ENCODE results near the gene FRY. TPM values are rescaled to one million over a fixed set of nuclear protein-coding genes. Genes with fewer than 3 reads are reported as not detected.

The FRY gene
- total and polyA plus RNA-seq, 10 of the 15 experiments (the other 5 are each of a cell fraction or from before 2014, with no cell fraction given), result 0.18 to 1.4 (median 0.30) TPM

DNA sequence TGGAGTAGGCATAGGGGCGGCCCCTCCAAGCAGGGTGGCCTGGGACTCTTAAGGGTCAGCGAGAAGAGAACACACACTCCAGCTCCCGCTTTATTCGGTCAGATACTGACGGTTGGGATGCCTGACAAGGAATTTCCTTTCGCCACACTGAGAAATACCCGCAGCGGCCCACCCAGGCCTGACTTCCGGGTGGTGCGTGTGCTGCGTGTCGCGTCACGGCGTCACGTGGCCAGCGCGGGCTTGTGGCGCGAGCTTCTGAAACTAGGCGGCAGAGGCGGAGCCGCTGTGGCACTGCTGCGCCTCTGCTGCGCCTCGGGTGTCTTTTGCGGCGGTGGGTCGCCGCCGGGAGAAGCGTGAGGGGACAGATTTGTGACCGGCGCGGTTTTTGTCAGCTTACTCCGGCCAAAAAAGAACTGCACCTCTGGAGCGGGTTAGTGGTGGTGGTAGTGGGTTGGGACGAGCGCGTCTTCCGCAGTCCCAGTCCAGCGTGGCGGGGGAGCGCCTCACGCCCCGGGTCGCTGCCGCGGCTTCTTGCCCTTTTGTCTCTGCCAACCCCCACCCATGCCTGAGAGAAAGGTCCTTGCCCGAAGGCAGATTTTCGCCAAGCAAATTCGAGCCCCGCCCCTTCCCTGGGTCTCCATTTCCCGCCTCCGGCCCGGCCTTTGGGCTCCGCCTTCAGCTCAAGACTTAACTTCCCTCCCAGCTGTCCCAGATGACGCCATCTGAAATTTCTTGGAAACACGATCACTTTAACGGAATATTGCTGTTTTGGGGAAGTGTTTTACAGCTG lies 283.9 kb downstream of the FRY start, which contains the start of the genes BRCA2 and ZAR1L (continued):
- TF ChIP-seq, protein P1, sequence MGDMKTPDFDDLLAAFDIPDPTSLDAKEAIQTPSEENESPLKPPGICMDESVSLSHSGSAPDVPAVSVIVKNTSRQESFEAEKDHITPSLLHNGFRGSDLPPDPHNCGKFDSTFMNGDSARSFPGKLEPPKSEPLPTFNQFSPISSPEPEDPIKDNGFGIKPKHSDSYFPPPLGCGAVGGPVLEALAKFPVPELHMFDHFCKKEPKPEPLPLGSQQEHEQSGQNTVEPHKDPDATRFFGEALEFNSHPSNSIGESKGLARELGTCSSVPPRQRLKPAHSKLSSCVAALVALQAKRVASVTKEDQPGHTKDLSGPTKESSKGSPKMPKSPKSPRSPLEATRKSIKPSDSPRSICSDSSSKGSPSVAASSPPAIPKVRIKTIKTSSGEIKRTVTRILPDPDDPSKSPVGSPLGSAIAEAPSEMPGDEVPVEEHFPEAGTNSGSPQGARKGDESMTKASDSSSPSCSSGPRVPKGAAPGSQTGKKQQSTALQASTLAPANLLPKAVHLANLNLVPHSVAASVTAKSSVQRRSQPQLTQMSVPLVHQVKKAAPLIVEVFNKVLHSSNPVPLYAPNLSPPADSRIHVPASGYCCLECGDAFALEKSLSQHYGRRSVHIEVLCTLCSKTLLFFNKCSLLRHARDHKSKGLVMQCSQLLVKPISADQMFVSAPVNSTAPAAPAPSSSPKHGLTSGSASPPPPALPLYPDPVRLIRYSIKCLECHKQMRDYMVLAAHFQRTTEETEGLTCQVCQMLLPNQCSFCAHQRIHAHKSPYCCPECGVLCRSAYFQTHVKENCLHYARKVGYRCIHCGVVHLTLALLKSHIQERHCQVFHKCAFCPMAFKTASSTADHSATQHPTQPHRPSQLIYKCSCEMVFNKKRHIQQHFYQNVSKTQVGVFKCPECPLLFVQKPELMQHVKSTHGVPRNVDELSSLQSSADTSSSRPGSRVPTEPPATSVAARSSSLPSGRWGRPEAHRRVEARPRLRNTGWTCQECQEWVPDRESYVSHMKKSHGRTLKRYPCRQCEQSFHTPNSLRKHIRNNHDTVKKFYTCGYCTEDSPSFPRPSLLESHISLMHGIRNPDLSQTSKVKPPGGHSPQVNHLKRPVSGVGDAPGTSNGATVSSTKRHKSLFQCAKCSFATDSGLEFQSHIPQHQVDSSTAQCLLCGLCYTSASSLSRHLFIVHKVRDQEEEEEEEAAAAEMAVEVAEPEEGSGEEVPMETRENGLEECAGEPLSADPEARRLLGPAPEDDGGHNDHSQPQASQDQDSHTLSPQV (IDR thresholded peaks at IDR 0.05), result 0 out of 2 replicates have a peak, but pooled peaks have one; percentile 35
- TF ChIP-seq RELA (IDR thresholded peaks at IDR 0.05; ENCODE audit: borderline replicate concordance, partially characterized antibody) (peak; percentile 48), GABPA (IDR thresholded peaks at IDR 0.05; ENCODE audit: low read depth) (no peak), RAD21 (IDR thresholded peaks at IDR 0.05; ENCODE audit: insufficient read depth, low read depth, low read length) (no peak), TAF1 (IDR thresholded peaks at IDR 0.05; ENCODE audit: borderline replicate concordance, low read depth, low read length) (peak; percentile 80), CREB1 (IDR thresholded peaks at IDR 0.05; ENCODE audit: low read depth) (peak; percentile 96), SIN3A (IDR thresholded peaks at IDR 0.05; ENCODE audit: low read depth, low read length) (peak; percentile 99), NFXL1 (IDR thresholded peaks at IDR 0.05; ENCODE audit: borderline replicate concordance) (no peak), TCF12 (IDR thresholded peaks at IDR 0.05; ENCODE audit: low read depth, low read length) (no peak), POU2F2 (IDR thresholded peaks at IDR 0.05; ENCODE audit: borderline replicate concordance, low read depth, low read length) (peak; percentile 85), EP300 (IDR thresholded peaks at IDR 0.05; ENCODE audit: borderline replicate concordance in 1 of 2, control insufficient read depth in 1 of 2, low read depth in 2 of 2, low read length in 2 of 2) (no peak; a peak in 1 of 4 replicates), BCL11A (IDR thresholded peaks at IDR 0.05; ENCODE audit: low read depth, low read length) (no peak)
- TF ChIP-seq, protein P2, sequence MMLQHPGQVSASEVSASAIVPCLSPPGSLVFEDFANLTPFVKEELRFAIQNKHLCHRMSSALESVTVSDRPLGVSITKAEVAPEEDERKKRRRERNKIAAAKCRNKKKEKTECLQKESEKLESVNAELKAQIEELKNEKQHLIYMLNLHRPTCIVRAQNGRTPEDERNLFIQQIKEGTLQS (IDR thresholded peaks at IDR 0.05; ENCODE audit: borderline replicate concordance, extremely low read depth, low read depth, low read length), result peak; percentile 92
- TF ChIP-seq, protein P3, sequence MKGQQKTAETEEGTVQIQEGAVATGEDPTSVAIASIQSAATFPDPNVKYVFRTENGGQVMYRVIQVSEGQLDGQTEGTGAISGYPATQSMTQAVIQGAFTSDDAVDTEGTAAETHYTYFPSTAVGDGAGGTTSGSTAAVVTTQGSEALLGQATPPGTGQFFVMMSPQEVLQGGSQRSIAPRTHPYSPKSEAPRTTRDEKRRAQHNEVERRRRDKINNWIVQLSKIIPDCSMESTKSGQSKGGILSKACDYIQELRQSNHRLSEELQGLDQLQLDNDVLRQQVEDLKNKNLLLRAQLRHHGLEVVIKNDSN (IDR thresholded peaks at IDR 0.05; ENCODE audit: borderline replicate concordance, extremely low read length, insufficient read depth, low read depth, low read length), result peak; percentile 99
